Ovary (tissue), 10 donors: ENCODE data around the gene PRMT1. TPM values are rescaled to one million over a fixed set of nuclear protein-coding genes. Genes with fewer than 3 reads are reported as not detected.

Experiments used
- DNase-seq, 5 donors: peaks; one replicate each; pipeline ENCODE4 v3.0.0-alpha.2; 2019 to 2020
- H3K27ac ChIP-seq, 2 donors: fragments of 200-600 bp; one replicate each; pipeline versions ENCODE4 v1.5.1 to v1.8.0; 2019 to 2022
- H3K27me3 ChIP-seq: fragments of 200-600 bp; one replicate; pipeline ENCODE4 v1.8.0; 2022
- H3K36me3 ChIP-seq: fragments of 200-600 bp; sonication (generic); one replicate; pipeline ENCODE4 v1.5.1; 2019
- H3K4me1 ChIP-seq: one replicate; pipeline ENCODE4 v1.8.1; 2013; ENCODE audit warnings: mild to moderate bottlenecking, moderate library complexity; ENCODE audit not compliant: insufficient read depth
- H3K4me3 ChIP-seq: fragments of 200-600 bp; sonication (generic); one replicate; pipeline ENCODE4 v1.5.1; 2017
- H3K9me3 ChIP-seq, 2 donors: fragments of 200-600 bp in 1 of 2; sonication (generic) in 1 of 2; one replicate each; pipeline versions ENCODE4 v1.5.1 to v1.8.1; 2013 to 2019; ENCODE audit warnings: mild to moderate bottlenecking in 1 of 2, moderate library complexity in 1 of 2
- EP300 ChIP-seq: sonication (generic); formaldehyde crosslinking; IDR thresholded peaks from one replicate; pipeline ENCODE4 v1.6.1; 2017; ENCODE audit warnings: antibody characterized with exemption
- POLR2A ChIP-seq: fragments of 450-650 bp; IDR thresholded peaks from one replicate; pipeline ENCODE4 v1.6.1; 2017; ENCODE audit warnings: antibody characterized with exemption, mild to moderate bottlenecking, moderate library complexity
- WGBS, 3 donors: extraction: QIAGEN DNeasy Blood & Tissue Kit in 1 of 3; methylation state at CpG; one replicate each; pipeline versions ENCODE4 v1.1.5 to v1.1.7; 2013 to 2017; 5-methylcytosine and 5-hydroxymethylcytosine counted together
- intact Hi-C, 4 donors: fragments of 100-400 bp; cut with DNase I; formaldehyde crosslinking; loops; one replicate each; pipeline versions ENCODE4 v1.11.0 to v1.15.1; 2022 to 2023
- long read RNA-seq, 3 donors: library from polyadenylated mRNA in 2 of 3; unstranded in 2 of 3; transcript quantifications; one replicate each; pipeline ENCODE4 v2.0.0 and lab custom pipeline, GENCODE V29; 2021 to 2026
- polyA plus RNA-seq, 2 donors: library from polyadenylated mRNA; stranded (reverse); fragments of 200-250 nt in 1 of 2; fragments of 350-450 nt in 1 of 2; fragmentation: Illumina TruSeq in 1 of 2; extraction: RNeasy Lipid Tissue Mini Kit (QIAGEN cat#74804) in 1 of 2; gene quantifications; one replicate each; pipeline ENCODE4 v1.2.3, GENCODE V29; 2013 to 2014
- total RNA-seq, 7 donors: library from RNA; depleted of rRNA in 2 of 7; stranded (reverse); fragments of >200 nt in 2 of 7; fragmentation: NEBNext Ultra II Directional in 3 of 7; extraction: Animal tissue kit (Norgen Biotek cat#: 25700) in 3 of 7; gene quantifications; one replicate each; pipeline versions ENCODE4 v1.1.0 to v1.2.4, GENCODE V29; 2016 to 2023
- TF ChIP-seq, protein P1 (sequence below), 3 donors: fragments of 450-650 bp in 2 of 3; fragments of 200-600 bp in 1 of 3; IDR thresholded peaks; one replicate each; pipeline versions ENCODE4 v1.5.1 to v1.8.0; 2016 to 2022; ENCODE audit warnings: antibody characterized with exemption in 3 of 3, mild to moderate bottlenecking in 1 of 3
- donor health status: DM: no; HTN: no; CAD: no; lungs with moderate emphysema.
- donor health status: DM: no; HTN: no; CAD: no.
- donor health status: Bipolar disorder and iron deficiency.
- donor health status: DM: yes; HTN: yes; CAD: no.
- donor health status: DM: no; HTN: no; CAD: no.
- donor health status: DM: yes; HTN: yes; CAD: no.

Gene PRMT1
- total RNA-seq (100 to 1,000 TPM; 125 to 174 (median 152) TPM), polyA plus RNA-seq (100 to 1,000 TPM in 1 of 2 donors, 10 to 100 TPM in 1; 57.1 to 182 TPM)
- long read RNA-seq, donor 1, transcript PRMT1-201 (10 exons, 1,393 nt), result major isoform, 239 of 291 reads
- long read RNA-seq, donor 1, transcript PRMT1-202 (11 exons, 1,327 nt), result minor isoform, 25 of 291 reads
- long read RNA-seq, donor 1, partial matches to known transcripts, result 8 of 291 reads
- long read RNA-seq, donor 1, other reads (novel, unspliced or antisense), result 17 of 291 reads
- long read RNA-seq, donor 2, transcript PRMT1-201 (10 exons, 1,393 nt), result major isoform, 116 of 123 reads
- long read RNA-seq, donor 2, transcript PRMT1-202 (11 exons, 1,327 nt), result minor isoform, 5 of 123 reads
- long read RNA-seq, donor 2, partial matches to known transcripts, result 0 of 123 reads
- long read RNA-seq, donor 2, other reads (novel, unspliced or antisense), result 0 of 123 reads
- long read RNA-seq, donor 3, transcript PRMT1-201 (10 exons, 1,393 nt), result major isoform, 139 of 185 reads
- long read RNA-seq, donor 3, transcript PRMT1-202 (11 exons, 1,327 nt), result minor isoform, 18 of 185 reads
- long read RNA-seq, donor 3, partial matches to known transcripts, result 4 of 185 reads
- long read RNA-seq, donor 3, other reads (novel, unspliced or antisense), result 24 of 185 reads

DNA sequence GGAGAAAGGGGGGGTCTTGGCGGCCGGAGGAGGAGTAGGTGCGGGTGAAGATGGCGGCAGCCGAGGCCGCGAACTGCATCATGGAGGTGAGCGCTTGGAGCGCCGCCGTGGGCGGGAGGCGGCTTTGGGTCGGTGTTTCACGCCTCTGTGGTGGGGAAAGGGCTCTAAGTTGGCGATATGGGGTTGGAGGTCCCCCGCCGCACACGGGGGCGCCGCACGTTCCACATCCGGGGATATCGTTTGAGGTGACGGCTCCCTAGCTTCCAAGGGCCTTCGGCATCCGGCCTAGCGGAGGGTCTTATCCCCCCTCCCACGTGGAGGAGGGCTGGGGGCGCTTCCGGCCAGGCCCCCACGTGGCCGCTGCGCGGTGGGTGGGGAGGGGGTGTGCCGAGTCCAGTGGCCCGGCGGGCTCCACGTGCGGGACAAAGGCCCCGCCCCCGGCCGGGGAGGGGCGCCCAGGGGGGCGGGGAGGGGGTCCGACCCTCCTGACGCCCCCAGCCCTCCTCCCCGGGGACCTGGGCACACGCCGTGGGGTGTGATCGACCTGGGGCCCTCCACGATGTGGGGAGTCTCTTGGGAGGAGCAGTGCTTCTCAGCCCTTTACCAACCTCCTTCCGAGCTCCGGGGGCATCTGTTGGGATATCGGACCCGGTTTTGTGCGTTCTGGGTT lies at the start of gene PRMT1:
Gene PRMT1, plus strand, starts transcription at position 41 of the 670 bp plus-strand sequence. Its CDS starts 10 bp downstream, at position 51.
- Histone ChIP-seq H3K9me3 (no peaks in the 10 kb centered on the region), H3K36me3 (no peaks in the 10 kb centered on the region), H3K27ac (peak within 1 kb of the TSS; percentile 90 to 93), H3K4me1 (peaks cover 6% of the 10 kb centered on the region), H3K4me3 (peak within 1 kb of the TSS; percentile 63), H3K27me3 (no peaks in the 10 kb centered on the region)
- peak; percentile 60 to 81 (median 77) for DNase-seq
- intact Hi-C loops, result loop anchor here in 3 of 4 donors (5.0 to 10.0 kb wide), 3 partner anchors 35 to 193 kb away; partner anchors contain the start of genes RPL13A (in 1 of the 3), RPS11 (in 1 of the 3), RRAS (in 1 of the 3) and SCAF1 (in 1 of the 3)
- 0 to 1% (median 1%) methylated on average over 29 to 57 of the region's 57 CpGs for WGBS, 3 donors
- TF ChIP-seq, protein P1, sequence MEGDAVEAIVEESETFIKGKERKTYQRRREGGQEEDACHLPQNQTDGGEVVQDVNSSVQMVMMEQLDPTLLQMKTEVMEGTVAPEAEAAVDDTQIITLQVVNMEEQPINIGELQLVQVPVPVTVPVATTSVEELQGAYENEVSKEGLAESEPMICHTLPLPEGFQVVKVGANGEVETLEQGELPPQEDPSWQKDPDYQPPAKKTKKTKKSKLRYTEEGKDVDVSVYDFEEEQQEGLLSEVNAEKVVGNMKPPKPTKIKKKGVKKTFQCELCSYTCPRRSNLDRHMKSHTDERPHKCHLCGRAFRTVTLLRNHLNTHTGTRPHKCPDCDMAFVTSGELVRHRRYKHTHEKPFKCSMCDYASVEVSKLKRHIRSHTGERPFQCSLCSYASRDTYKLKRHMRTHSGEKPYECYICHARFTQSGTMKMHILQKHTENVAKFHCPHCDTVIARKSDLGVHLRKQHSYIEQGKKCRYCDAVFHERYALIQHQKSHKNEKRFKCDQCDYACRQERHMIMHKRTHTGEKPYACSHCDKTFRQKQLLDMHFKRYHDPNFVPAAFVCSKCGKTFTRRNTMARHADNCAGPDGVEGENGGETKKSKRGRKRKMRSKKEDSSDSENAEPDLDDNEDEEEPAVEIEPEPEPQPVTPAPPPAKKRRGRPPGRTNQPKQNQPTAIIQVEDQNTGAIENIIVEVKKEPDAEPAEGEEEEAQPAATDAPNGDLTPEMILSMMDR (IDR thresholded peaks at IDR 0.05), result no peak
- TF ChIP-seq POLR2A, result peak; percentile 87

DNA sequence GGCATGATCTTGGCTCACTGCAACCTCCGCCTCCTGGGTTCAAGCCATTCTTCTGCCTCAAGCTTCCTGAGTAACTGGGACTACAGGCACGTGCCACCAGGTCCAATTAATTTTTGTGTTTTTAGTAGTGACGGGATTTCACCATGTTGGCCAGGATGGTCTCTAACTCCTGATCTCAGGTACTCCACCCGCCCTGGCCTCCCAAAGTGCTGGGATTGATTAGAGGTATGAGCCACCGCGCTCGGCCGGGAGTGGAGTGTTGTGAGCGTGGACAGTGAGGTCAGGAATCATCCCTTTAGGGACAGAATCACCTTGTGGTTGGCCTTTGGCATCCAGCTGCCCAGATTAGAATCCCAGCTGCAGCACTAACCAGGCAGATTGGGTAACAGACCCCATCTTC lies 47.4 kb upstream of the PRMT1 start:
- Histone ChIP-seq H3K27me3 (no peaks in the 10 kb centered on the region), H3K36me3 (no peaks in the 10 kb centered on the region), H3K4me3 (no peak overlapping the region), H3K27ac (no peak overlapping the region), H3K9me3 (no peaks in the 10 kb centered on the region), H3K4me1 (no peaks in the 10 kb centered on the region)
- WGBS, 3 donors, result 83 to 93% (median 90%) methylated on average over 9 of the region's 9 CpGs
- no peak for DNase-seq
- TF ChIP-seq, protein P1 (IDR thresholded peaks at IDR 0.05), result no peak
- TF ChIP-seq POLR2A (no peak), EP300 (no peak)
- intact Hi-C loops, result no loop called here

DNA sequence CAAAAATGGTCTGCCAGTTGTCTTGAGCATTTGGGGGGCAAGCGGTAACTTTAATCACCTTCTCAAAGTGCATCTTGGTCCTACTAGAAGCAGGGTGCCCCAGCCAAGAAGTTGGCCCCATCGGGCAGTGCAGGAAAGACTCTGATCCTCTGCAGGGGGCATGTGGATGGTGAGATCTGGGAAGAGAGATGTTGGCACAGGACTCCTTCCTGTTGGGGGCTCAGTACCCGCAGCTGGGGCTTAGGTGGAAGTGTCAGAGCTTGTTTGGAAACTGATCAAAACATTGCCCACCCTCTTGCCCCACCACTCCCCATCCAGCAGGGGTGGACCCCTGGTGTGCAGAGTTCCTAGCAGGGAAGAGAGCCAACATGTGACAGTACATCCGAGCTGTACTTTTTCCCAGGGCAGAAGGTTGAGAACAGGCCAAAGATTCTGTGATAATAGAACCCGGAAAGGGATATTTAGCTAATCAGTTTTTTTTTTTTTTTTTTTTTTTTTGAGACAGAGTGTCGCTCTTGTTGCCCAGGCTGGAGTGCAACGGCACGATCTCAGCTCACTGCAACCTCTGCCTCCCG lies 46.0 kb upstream of the PRMT1 start:
- H3K9me3 ChIP-seq, result no peaks in the 10 kb centered on the region
- TF ChIP-seq, protein P1 (IDR thresholded peaks at IDR 0.05), result no peak
- no peak for TF ChIP-seq EP300
- TF ChIP-seq POLR2A, result no peak
- DNase-seq, result no peak
- no peaks in the 10 kb centered on the region for H3K36me3 ChIP-seq
- no peaks in the 10 kb centered on the region for H3K4me1 ChIP-seq
- 25 to 40% (median 29%) methylated on average over 9 of the region's 9 CpGs for WGBS, 3 donors
- intact Hi-C loops, result no loop called here
- H3K27me3 ChIP-seq, result no peaks in the 10 kb centered on the region
- H3K4me3 ChIP-seq, result no peak overlapping the region
- peak overlapping the region in 1 of 2 donors; percentile 21 for H3K27ac ChIP-seq

GRCh38 chr19:49631610-49632192 lies 45.4 kb upstream of the PRMT1 start:
- Histone ChIP-seq H3K36me3 (no peaks in the 10 kb centered on the region), H3K4me3 (no peak overlapping the region), H3K4me1 (no peaks in the 10 kb centered on the region), H3K27ac (no peak overlapping the region), H3K9me3 (no peaks in the 10 kb centered on the region), H3K27me3 (no peaks in the 10 kb centered on the region)
- WGBS, 3 donors, result 80 to 85% (median 84%) methylated on average over 19 of the region's 19 CpGs
- TF ChIP-seq POLR2A (no peak), EP300 (no peak)
- TF ChIP-seq, protein P1 (IDR thresholded peaks at IDR 0.05), result no peak
- DNase-seq, result no peak
- intact Hi-C loops, result no loop called here
